Measurements from ENCODE around the gene RRP9.
A peak's percentile ranks its signal among the peaks of the same experiment; 100 is the strongest.

The RRP9 gene

GRCh38 chr3:51969841-51970240, 28.1 kb upstream of the RRP9 start:
- no peak for TF ChIP-seq CTCF (IDR thresholded peaks at IDR 0.05; ENCODE audit: insufficient read depth, low read depth, low read length, missing control alignments)
- H3K4me3 ChIP-seq (ENCODE audit: low read length): no peak overlapping the region
- no peak for DNase-seq (ENCODE audit: low read depth)

GRCh38 chr3:51968883-51969678, 27.4 kb upstream of the RRP9 start:
- DNase-seq (ENCODE audit: low read depth): no peak
- no peak for TF ChIP-seq CTCF (IDR thresholded peaks at IDR 0.05; ENCODE audit: insufficient read depth, low read depth, low read length, missing control alignments)
- no peak overlapping the region for H3K4me3 ChIP-seq (ENCODE audit: low read length)

GRCh38 chr3:51968170-51968775, 26.6 kb upstream of the RRP9 start:
- no peak for TF ChIP-seq CTCF (IDR thresholded peaks at IDR 0.05; ENCODE audit: insufficient read depth, low read depth, low read length, missing control alignments)
- peak overlapping the region; percentile 52 for H3K4me3 ChIP-seq (ENCODE audit: low read length)
- DNase-seq (ENCODE audit: low read depth): no peak

GRCh38 chr3:51967384-51968169, 25.9 kb upstream of the RRP9 start, which contains the start of gene PCBP4:
Gene PCBP4, minus strand, starts transcription at chr3:51967454. Its CDS starts 6,214 bp downstream, at chr3:51961240.
- DNase-seq (ENCODE audit: low read depth): peak; percentile 31

GRCh38 chr3:51966922-51967383, 25.2 kb upstream of the RRP9 start:
- DNase-seq (ENCODE audit: low read depth): no peak
- TF ChIP-seq CTCF (IDR thresholded peaks at IDR 0.05; ENCODE audit: insufficient read depth, low read depth, low read length, missing control alignments): no peak
- H3K4me3 ChIP-seq (ENCODE audit: low read length): peak overlapping the region; percentile 63

More at GRCh38 chr3:51967384-51968169, 25.9 kb upstream of the RRP9 start, which contains the start of gene PCBP4:
- peak within 1 kb of the TSS; percentile 63 for H3K4me3 ChIP-seq (ENCODE audit: low read length)
- no peak for TF ChIP-seq CTCF (IDR thresholded peaks at IDR 0.05; ENCODE audit: insufficient read depth, low read depth, low read length, missing control alignments)

GRCh38 chr3:51966486-51966885, 24.8 kb upstream of the RRP9 start:
- H3K4me3 ChIP-seq (ENCODE audit: low read length): peak overlapping the region; percentile 63
- no peak for DNase-seq (ENCODE audit: low read depth)
- no peak for TF ChIP-seq CTCF (IDR thresholded peaks at IDR 0.05; ENCODE audit: insufficient read depth, low read depth, low read length, missing control alignments)

All from epithelial cell of esophagus (primary cell).